ENCODE data around the gene AOC2.
A peak's percentile ranks its signal among the peaks of the same experiment; 100 is the strongest.
"Not testable (repeated sequence)": the region's sequence is repeated elsewhere in the genome, so short reads cannot be mapped to it uniquely, and the experiment has no call there.

Gene AOC2

DNA sequence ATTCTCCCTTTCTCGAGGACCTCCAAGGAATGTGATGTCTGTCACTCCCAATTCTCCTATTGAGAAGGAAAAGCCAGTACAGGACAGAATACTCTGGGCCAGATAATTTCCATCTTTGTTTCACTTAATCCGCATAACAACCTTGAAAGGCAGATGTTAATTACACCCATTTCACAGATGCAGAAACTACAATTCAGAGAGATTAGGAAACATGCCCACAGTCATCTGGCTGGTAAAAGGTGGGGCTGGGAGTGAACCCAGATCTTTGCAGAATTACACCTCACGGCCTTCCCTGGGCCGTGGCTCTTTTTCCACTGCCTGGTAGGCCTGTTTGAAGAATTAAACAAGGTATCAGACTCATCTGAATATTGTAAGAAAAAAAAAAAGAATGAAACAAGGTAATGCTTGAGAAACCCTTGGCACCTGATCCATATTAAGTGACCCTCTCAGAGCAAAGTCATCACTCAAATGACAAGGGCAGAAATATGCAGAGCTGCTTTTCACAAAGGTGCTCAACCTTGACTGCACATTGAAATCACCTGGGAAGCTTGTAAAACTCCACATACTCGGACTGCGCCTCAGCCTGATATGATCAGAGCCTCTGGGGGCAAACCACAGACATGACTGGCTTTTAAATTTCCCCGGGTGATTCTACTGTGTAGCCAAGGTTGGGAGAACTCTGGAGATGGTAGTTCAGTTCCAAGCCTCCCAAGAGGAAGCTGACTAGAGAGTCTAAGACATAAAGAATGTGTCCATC is 39.6 kb downstream of the AOC2 start:
- no peak for DNase-seq

DNA sequence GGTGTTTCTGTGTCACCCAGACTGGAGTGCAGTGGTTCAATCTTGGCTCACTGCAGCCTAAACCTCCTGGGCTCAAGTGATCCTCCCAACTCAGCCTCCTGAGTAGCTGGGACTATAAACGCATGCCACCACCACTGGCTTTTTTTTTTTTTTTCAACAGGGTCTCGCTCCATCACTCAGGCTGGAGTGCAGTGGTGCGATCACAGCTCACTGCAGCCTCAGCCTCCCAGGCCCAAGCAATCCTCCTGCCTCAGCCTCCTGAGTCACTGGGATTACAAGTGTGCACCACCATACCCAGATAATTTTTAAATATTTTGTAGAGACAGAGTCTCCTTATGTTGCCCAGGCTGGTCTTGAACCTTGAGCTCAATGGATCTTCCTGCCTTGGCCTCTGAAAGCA is 41.4 kb downstream of the AOC2 start:
- DNase-seq, result not testable (repeated sequence)

DNA sequence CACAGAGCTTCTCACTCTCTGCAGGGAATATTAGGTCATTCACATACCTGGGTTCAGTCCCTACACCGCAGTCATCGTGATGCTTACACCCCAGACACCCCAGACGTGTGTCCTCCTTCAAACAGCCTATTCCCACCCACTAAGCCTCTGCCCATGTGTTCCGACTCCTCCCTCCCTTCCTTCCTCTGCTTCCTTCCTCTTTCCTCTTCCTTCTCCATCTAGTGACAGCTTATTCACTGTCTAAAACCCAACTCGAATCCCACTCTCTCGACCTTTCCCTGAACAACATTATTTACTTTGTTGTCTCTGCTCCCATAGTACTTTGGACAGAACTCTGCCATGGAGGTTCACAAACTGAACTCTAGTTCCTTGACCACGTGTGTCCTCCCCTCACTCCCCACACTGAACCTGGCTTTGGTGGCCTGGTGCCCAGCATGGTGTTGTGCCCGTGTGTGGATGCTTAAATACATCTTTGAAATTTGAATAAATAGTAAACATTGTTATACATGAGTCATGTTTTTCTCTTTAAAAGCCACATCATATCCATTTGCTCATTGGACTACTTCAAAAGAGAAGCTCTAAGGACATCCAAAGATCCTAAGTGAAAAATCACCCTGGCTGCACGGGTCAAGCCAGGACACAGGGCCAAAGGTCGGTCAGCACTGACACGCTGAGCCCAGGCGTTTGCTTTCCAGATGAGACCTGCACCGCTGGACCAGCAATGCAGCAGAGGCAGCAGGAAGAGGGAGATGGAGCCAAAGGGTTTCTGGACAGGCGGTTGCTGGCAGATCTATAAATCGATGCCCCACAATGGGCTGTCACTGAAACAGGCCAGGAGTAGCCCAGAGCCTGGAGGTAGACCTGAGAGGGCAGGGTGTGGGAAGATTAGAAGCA is 42.1 kb downstream of the AOC2 start:
- no peak for DNase-seq

DNA sequence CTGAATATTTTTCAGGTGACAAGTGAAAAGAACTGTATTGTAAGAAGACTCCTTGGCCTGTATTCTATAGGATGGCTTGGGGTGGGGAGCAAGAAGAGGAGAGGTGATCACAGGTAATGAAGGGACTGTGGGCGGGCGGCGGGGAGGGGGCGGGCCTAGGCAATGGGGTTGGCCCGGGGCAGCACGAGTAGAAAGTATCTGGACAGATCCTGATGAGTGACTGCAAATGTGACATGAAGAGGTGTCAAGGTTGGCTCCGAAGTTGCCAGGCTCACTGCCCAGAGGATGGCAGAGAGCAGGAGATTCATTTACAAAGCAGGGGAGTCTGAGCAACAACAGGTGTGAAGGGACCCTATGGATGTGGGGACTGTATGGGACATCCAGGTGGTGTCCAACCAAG is 45.4 kb downstream of the AOC2 start:
- DNase-seq, result no peak

DNA sequence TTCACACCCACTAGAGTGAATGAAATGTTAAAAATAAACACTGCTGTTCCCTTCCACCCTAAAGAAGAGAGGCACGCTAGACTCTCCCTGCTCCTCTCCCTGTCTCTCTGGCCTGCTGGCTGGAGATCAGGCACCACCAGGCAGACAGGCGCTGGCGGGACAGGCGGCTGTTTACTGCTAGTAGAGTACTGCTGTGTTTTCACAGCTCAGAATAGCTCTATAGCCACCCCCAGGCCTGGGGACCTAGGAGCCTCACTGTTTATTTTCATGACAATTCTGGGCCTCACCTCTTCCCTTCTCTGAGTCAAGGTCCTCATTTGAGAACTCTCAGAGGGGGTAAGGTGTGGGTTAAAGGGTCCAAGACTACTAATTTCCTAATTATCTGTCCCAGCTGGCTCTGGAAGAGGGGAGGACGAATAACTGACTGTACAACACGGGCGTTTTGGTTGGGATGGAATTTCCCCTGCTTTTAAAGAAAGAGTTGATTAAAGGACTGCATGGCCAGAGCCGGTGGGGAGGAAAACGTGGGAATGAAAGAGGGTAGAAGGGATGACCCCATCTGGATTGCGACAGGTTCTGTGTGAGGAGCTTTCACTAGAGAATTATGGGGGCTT is 47.3 kb downstream of the AOC2 start:
- DNase-seq, result no peak

DNA sequence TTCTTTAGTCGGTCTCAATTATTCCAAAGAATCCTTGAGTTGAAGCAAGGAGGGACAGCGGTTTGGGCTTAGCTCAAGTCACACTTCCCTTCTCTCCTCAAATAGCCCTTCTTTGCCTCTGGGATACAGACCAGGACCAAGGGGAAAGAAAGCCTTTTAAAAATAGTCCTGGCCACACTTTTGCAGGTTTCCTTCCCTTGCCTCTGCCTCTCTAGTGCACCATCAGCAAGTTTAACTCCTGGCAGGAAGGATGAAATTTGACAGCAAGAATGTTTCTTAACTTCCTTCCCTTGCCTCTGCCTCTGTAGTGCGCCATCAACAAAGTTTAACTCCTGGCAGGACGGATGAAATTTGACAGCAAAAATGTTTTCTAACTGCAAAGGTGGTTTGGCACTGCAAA is 49.0 kb downstream of the AOC2 start:
- no peak for DNase-seq

DNA sequence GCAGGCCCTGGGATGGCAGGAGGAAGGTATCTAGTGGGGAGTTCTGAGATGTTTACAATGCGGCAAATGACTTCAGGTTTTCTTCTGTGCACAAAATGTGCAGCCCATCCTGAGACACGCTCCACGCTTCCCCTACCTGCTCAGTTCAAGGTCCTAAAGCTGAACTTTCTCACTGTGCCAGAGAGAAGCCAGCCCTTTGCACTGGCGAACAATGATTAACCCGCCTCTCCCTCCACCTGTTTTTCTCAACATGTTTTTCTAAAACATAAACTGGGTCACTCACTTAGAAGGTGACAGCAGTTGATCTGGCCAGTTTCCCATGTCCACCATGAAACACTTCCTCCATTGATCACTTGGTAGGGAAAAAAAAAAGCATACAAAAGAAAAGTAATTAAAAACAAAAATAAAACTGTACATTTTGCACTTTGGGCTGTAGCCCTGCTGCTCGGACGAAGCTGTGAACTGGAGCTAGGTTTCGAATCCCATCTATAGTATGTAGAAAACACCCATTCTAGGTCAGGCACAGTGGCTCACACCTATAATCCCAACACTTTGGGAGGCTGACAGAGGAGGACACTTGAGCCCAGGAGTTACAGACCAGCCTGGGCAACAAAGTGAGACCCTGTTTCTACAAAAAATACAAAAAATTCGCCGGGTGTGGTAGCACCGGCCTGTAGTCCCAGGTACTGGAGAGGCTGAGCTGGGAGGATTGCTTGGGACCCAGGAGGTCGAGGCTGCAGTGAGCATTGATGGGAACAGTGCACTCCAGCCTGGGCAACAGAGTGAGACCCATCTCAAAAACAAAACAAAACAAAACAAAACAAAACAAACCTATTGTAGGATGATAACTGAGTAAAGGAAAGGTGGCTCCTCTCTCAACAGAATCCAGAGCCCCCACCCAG is 50.2 kb downstream of the AOC2 start:
- no peak for DNase-seq

DNA sequence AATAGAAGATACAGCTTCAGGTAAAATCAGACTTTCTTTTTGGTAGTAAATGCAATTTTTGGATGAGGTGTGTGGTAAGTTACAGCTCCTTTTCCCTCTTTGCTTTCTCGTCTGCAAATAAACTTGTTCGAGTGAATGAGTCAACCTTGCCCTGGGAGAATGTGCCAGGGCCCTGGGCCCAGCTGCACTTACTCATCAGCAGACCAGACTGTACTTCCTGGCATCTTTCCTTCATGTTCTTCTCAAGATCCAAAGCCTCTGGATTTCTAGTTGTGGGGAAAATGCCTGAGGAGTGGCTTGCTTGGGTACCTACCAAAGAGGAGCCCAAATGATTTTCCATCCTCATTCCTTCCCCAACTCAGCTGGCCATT is 50.8 kb downstream of the AOC2 start:
- DNase-seq, result peak; percentile 29

DNA sequence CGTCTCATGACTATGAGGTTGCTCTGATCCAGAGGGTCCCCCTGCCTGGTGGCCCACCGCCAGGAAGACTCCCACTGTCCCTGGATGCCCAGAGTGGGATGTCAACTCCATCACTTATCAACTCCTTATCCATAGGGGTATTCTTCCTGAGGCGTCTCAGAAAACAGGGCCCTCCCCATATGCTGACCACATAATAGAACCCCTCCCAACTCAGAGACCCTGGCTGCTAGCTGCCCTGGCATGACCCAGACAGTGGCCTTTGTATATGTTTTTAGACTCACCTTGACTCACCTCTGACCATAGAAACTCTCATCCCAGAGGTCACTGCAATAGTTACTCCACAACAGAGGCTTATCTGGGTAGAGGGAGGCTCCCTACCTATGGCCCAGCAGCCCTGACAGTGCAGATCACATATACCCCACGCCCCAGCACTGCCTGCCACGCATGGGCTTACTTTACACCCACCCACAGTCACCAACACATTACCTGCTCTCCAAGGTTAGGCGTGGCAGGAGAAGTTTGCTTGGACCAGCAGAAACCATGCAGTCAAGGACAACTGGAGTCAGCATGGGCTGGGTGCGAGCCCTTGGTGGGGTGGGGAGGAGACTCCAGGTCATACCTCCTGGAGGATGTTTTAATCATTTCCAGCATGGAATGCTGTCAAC is 53.9 kb downstream of the AOC2 start:
- no peak for DNase-seq

DNA sequence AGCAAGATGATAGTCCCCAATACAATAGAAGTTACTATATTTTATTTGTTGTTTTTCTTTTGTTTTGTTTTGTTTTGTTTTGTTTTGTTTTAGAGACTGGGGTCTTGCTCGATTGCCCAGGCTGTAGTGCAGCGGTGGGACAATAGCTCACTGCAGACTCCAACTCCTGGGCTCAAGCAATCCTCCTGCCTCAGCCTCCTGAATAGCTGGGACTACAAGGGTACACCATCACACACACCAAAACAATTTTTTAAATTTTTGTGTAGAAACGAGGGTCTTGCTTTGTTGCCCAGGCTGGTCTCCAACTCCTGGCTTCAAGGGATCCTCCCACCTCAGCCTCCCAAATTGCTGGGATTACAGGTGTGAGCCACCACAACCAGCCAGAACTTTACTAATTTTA is 55.6 kb downstream of the AOC2 start:
- not testable (repeated sequence) for DNase-seq
